Smooth muscle cell (in vitro differentiated cells): Measurements from ENCODE around the gene CLSTN1. TPM values are rescaled to one million over a fixed set of nuclear protein-coding genes. Genes with fewer than 3 reads are reported as not detected.

Source experiments
- DNase-seq: peaks from one replicate; lab custom pipeline; 2025; ENCODE audit not compliant: unreplicated experiment; lab: John Stamatoyannopoulos, UW
- H2AFZ ChIP-seq: fragments of 200-600 bp; sonication (generic); 2 replicates; pipeline ENCODE4 v1.6.0; 2016; ENCODE audit warnings: antibody characterized with exemption, low read depth, mild to moderate bottlenecking
- H3F3A ChIP-seq: fragments of 200-600 bp; sonication (generic); 2 replicates; pipeline ENCODE4 v1.6.0; 2017; ENCODE audit warnings: antibody characterized with exemption, low read depth
- H3K27ac ChIP-seq: fragments of 200-600 bp; sonication (generic); 2 replicates; pipeline ENCODE4 v1.5.1; 2016; ENCODE audit warnings: low read depth, mild to moderate bottlenecking
- H3K27me3 ChIP-seq: fragments of 200-600 bp; sonication (generic); 2 replicates; pipeline ENCODE4 v1.6.1; 2016; ENCODE audit warnings: low read depth, mild to moderate bottlenecking
- H3K36me3 ChIP-seq: fragments of 200-600 bp; sonication (generic); 2 replicates; pipeline ENCODE4 v1.5.1; 2016; ENCODE audit warnings: low read depth
- H3K4me1 ChIP-seq: fragments of 200-600 bp; sonication (generic); 2 replicates; pipeline ENCODE4 v1.5.1; 2016; ENCODE audit warnings: low read depth
- H3K4me2 ChIP-seq: fragments of 200-600 bp; sonication (generic); 2 replicates; pipeline ENCODE4 v1.6.0; 2016; ENCODE audit warnings: mild to moderate bottlenecking
- H3K4me3 ChIP-seq: fragments of 200-600 bp; sonication (generic); 2 replicates; pipeline ENCODE4 v1.5.1; 2016; ENCODE audit warnings: mild to moderate bottlenecking
- H3K79me2 ChIP-seq: fragments of 200-600 bp; sonication (generic); 2 replicates; pipeline ENCODE4 v1.6.0; 2016; ENCODE audit warnings: low read depth, mild to moderate bottlenecking
- H3K9ac ChIP-seq: fragments of 200-600 bp; sonication (generic); 2 replicates; pipeline ENCODE4 v1.6.0; 2016; ENCODE audit warnings: low read depth
- H3K9me3 ChIP-seq: fragments of 200-600 bp; sonication (generic); replicated peaks from 2 replicates; pipeline ENCODE4 v1.5.1; 2016; ENCODE audit warnings: low read depth
- H4K20me1 ChIP-seq: fragments of 200-600 bp; sonication (generic); 2 replicates; pipeline ENCODE4 v1.6.0; 2016; ENCODE audit warnings: low read depth
- CTCF ChIP-seq: fragments of 200-600 bp; sonication (generic); IDR thresholded peaks from 2 replicates; pipeline ENCODE4 v1.5.1; 2017; ENCODE audit warnings: borderline replicate concordance, mild to moderate bottlenecking, antibody characterized with exemption; ENCODE audit not compliant: insufficient read depth, poor library complexity, severe bottlenecking
- WGBS: methylation state at CpG from one replicate; pipeline ENCODE4 v1.1.7; 2016; ENCODE audit warnings: low lambda C conversion rate; 5-methylcytosine and 5-hydroxymethylcytosine counted together
- polyA plus RNA-seq: library from polyadenylated mRNA; unstranded; fragments of >200 nt; fragmentation: Nextera tagmentation; extraction: Ambion mirVana; gene quantifications from 2 replicates; pipeline ENCODE4 v1.2.1, GENCODE V29; 2016
- total RNA-seq: library from RNA; depleted of rRNA; stranded (reverse); fragments of >200 nt; gene quantifications from 2 replicates; pipeline ENCODE4 v1.2.3, GENCODE V29; 2014

CLSTN1 gene
- total and polyA plus RNA-seq, 2 experiments from 2014 or later: 51.3 to 83.5 TPM

GRCh38 chr1:9865724-9866123 is 42.0 kb upstream of the CLSTN1 start:
- H2AFZ ChIP-seq: no peak overlapping the region

GRCh38 chr1:9863371-9863770 is 39.6 kb upstream of the CLSTN1 start:
- no peak for DNase-seq
- TF ChIP-seq CTCF: no peak
- Histone ChIP-seq H3K9ac (no peak overlapping the region), H3K4me2 (no peak overlapping the region), H3K36me3 (no peaks in the 10 kb centered on the region), H3K4me3 (no peak overlapping the region), H3K27ac (no peak overlapping the region), H3K4me1 (peaks cover 11% of the 10 kb centered on the region), H3F3A (no peaks in the 10 kb centered on the region), H2AFZ (no peak overlapping the region), H3K9me3 (no peaks in the 10 kb centered on the region), H3K27me3 (no peaks in the 10 kb centered on the region), H4K20me1 (peaks cover 7% of the 10 kb centered on the region), H3K79me2 (no peaks in the 10 kb centered on the region)
- WGBS: 95% methylated on average over 10 of the region's 10 CpGs

More at GRCh38 chr1:9865724-9866123, 42.0 kb upstream of the CLSTN1 start:
- Histone ChIP-seq H3K27me3 (no peaks in the 10 kb centered on the region), H3K27ac (no peak overlapping the region), H3K4me3 (no peak overlapping the region), H3K79me2 (no peaks in the 10 kb centered on the region), H4K20me1 (peaks cover 7% of the 10 kb centered on the region), H3K9me3 (no peaks in the 10 kb centered on the region), H3K36me3 (no peaks in the 10 kb centered on the region), H3K4me1 (no peaks in the 10 kb centered on the region), H3K9ac (no peak overlapping the region), H3F3A (no peaks in the 10 kb centered on the region), H3K4me2 (no peak overlapping the region)
- 100% methylated on average over 2 of the region's 2 CpGs for WGBS
- DNase-seq: no peak
- no peak for TF ChIP-seq CTCF

GRCh38 chr1:9861360-9861759 is 37.6 kb upstream of the CLSTN1 start:
- Histone ChIP-seq H3K36me3 (no peaks in the 10 kb centered on the region), H3K4me2 (no peak overlapping the region), H3K27me3 (no peaks in the 10 kb centered on the region), H3K4me3 (no peak overlapping the region), H4K20me1 (no peaks in the 10 kb centered on the region), H3K79me2 (no peaks in the 10 kb centered on the region), H3K27ac (no peak overlapping the region), H2AFZ (no peak overlapping the region), H3K4me1 (peaks cover 11% of the 10 kb centered on the region), H3F3A (no peaks in the 10 kb centered on the region), H3K9ac (no peak overlapping the region), H3K9me3 (no peaks in the 10 kb centered on the region)
- DNase-seq: no peak
- no peak for TF ChIP-seq CTCF
- 91% methylated on average over 8 of the region's 8 CpGs for WGBS

GRCh38 chr1:9860887-9861286 is 37.1 kb upstream of the CLSTN1 start:
- Histone ChIP-seq H3K27me3 (no peaks in the 10 kb centered on the region), H3F3A (no peaks in the 10 kb centered on the region)
- TF ChIP-seq CTCF: no peak

More at GRCh38 chr1:9860887-9861286, 37.1 kb upstream of the CLSTN1 start:
- Histone ChIP-seq H2AFZ (no peak overlapping the region), H3K4me3 (no peak overlapping the region), H3K4me1 (peaks cover 11% of the 10 kb centered on the region), H3K79me2 (no peaks in the 10 kb centered on the region), H3K9me3 (no peaks in the 10 kb centered on the region), H4K20me1 (no peaks in the 10 kb centered on the region), H3K9ac (no peak overlapping the region), H3K27ac (no peak overlapping the region), H3K4me2 (no peak overlapping the region), H3K36me3 (no peaks in the 10 kb centered on the region)
- DNase-seq: no peak
- 86% methylated on average over 5 of the region's 5 CpGs for WGBS
